ENCODE data around the gene LRRC8B.

The LRRC8B gene

DNA sequence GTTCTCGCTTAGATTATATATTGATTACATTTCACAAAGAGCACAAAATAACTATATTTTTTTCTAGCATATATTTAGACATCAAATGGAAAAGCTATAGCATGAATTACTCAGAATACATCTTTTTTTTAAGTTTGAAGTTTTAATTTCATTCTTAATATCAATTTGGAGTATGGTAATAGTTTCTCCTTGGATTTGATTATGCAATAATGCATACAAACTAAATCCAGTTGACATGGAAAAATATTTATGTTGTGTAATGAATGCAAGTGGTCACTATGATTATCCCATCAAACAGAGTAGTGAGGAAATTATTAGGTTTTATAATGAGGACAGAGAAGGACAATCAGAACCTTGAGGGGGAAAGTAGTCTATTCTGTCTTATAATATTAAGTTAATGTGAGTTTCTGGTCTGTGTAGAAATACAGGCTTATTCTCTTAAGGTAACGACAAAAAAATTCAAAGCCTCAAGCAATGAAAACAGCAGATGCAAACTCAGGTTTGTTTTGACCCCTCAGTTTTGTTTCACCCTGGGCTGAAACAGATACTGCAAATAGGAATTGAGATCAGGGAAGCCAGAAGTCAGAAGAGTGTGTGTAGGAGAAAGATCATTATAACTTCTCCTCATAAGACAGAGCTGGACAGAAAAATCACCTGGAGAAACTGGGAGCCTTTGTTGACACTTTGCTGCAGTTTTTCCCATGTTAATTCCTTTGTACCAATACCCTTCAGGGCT, 23.7 kb downstream of the LRRC8B start:
- no peak for DNase-seq

DNA sequence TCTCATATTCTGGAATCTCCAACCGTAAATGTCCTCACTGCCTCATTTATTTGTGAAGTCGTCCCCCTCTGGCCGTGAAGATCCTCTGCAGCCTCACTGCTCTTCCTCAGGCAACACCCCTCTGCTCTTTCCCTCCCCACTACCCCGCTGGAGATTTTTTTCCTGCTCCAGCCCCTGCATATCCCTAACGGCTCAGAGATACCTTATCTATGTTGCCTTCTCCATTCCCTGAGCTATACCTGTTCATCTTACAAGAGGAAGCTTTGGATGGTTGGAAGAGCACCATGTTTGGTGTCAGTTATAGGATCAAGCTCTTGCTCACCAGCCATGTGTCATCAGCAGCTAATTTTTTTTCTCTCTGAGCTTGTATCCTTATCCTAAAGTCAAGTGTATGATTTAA, 26.4 kb downstream of the LRRC8B start:
- DNase-seq, result no peak

DNA sequence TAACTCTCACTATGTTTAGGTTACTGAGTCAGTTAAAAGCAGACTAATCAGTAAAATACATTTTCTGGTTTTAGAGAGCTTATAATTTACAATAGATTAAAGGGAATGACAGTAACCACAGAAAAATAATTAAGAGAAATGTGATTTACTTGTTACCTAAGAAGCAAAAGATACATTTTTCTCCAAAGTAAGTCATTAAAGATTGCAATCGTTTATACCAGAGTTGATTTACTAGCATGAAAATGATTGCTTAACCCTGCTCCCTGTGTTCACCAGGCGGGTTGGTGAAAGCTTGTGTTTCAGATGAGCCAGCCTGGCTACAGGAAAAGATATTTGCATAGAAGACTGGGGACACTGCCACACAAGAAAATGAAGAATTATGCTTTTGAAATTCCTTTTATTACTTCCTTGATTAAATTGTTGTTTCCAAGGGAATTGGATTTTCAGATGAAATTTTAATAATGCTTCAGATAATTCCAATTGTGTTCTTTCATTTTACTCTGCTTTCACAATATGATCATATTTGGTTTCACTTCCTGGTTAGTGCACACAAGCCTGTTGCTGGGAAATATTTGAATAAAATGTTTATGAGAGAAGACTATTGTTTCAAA, 27.9 kb downstream of the LRRC8B start:
- no peak for DNase-seq

DNA sequence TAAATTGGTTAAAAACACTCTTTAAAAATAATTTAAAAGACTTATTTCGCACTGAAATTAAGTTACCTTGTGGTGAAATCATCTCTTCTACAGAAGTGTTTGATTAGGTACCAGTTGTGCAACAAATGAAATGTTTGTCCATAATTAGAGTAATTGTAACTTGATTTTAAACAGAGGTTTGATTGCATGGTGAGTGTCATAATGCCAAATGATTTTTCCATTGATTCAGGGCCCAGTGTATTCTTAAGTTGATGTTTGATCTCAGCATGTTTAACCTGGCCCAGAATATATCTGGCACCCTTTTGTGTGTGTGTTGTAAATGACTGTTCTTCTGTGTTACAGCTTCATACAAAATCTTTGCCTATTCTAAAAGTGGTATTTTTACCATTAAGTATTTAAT, 28.5 kb downstream of the LRRC8B start:
- no peak for DNase-seq

- DNase-seq, result no peak
These were observed 30.9 kb downstream of the LRRC8B start for GRCh38 chr1:89555550-89555949.

GRCh38 chr1:89556726-89557444, 32.3 kb downstream of the LRRC8B start:
- no peak for DNase-seq

GRCh38 chr1:89557445-89557825, 32.8 kb downstream of the LRRC8B start:
- no peak for DNase-seq

DNA sequence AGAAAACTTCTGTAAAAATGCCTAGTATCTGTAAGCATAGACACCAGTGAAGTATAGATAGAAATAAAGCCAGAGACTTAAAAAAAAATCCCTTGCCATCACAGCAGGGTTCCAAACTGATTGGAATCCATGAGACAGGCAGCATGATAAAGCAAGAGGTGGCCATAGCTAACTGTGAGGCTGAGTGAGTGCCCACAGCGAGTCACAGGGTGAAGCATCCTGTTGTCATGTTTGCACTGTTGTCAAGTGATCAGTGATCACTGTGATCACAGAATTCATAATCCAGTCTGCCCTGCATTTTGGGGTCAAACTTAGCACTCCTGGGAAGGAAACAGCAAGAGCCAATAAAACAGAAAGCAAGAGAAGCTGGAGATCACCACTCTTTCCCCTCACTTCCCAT, 33.3 kb downstream of the LRRC8B start:
- DNase-seq, result no peak

DNA sequence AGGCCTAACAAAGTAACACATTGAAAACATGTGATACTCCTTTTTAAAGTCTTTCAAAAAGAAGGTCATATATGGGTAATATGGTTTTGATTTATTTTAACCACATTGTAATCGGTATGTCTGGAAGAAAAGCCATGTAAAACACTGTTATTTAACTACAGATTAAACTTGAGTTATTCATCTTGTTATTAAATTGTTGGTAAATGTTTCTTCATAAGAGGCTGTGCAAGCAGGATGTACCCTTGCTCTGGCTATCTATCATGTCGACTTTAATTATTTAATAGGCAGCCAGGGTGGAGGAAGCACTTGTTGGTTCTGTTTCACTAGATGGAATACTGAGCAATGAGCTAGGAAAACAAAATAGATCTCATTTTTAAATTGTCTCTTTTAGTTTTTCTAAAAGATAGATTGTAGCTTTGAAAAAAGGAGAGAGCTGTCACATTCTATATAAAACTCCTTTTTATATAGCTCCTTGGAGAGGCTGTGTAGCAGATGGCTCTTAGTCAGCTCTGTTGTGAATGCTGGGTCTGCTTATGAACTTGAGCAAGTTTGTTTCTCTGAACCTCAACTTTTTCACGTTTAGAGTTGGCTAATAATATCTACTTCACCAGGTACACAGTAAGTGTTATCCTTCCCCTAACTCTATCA, 39.5 kb downstream of the LRRC8B start:
- DNase-seq, result no peak

DNA sequence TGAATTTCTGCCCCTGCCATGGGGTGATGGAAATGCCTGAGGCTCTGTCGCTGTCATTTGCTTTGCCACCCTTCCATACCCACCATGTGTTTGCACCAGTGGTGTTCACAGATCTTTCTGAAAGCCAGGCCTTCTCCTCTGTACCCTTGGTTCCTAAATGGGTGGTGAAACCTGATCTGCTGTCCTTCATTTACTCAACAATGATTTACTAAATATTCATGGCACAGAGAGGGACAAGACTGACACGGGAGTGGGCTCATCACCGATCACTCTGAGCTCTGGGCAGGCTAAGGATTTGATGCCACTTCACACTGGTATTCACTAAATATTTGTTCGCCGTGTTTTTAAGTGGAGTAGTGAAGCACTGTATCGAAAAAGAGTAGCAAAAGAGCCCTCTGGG, 40.9 kb downstream of the LRRC8B start:
- DNase-seq, result no peak

DNA sequence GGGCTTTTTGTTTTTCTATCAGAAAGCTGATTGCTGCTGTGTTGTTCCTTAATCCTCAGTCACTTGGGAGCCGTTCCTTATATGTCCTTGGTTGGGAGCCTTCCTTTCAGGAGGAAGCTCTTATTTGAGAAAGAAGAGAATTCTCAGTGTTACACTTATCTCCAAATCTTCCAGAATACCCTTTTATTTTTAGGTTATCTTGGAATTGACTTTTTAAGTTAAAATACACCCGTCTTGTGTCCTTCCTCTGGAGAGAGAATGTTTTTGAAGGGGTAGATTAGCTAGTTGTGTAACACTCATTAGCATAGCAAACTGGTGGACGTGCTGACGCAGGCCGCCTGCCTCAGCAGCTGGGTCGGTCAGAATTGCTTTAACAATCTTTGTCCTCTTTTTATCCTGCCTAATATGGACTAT, 42.1 kb downstream of the LRRC8B start:
- DNase-seq, result no peak

GRCh38 chr1:89567797-89568196, 43.2 kb downstream of the LRRC8B start:
- DNase-seq, result no peak

- DNase-seq, result no peak
These were observed 48.8 kb downstream of the LRRC8B start for GRCh38 chr1:89573410-89573809.

GRCh38 chr1:89574621-89575020, 50.0 kb downstream of the LRRC8B start:
- DNase-seq, result no peak

- DNase-seq, result no peak
These were observed 50.6 kb downstream of the LRRC8B start for GRCh38 chr1:89575207-89575606.

GRCh38 chr1:89576013-89576412, 51.4 kb downstream of the LRRC8B start:
- DNase-seq, result no peak

DNA sequence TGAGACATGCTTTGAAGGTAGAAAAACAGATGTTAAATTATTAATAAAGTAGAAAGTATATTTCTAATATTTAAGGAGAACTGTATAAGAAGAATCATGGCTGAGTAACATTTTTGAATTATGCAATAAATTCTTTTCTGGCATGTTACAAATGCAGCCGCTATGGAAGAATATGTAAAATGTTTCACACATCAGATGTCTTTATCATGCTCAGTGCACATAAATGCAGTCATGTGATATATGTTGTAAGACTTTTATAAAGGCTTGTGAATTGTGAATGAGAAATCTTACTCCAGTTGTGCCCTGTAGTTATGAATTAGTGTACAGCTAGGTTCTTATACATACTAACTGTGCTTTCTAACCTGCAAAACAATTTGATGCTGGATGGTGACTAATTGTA, 53.5 kb downstream of the LRRC8B start:
- no peak for DNase-seq

GRCh38 chr1:89578946-89579684, 54.5 kb downstream of the LRRC8B start:
- no peak for DNase-seq

GRCh38 chr1:89580036-89580435, 55.4 kb downstream of the LRRC8B start:
- DNase-seq, result no peak

DNA sequence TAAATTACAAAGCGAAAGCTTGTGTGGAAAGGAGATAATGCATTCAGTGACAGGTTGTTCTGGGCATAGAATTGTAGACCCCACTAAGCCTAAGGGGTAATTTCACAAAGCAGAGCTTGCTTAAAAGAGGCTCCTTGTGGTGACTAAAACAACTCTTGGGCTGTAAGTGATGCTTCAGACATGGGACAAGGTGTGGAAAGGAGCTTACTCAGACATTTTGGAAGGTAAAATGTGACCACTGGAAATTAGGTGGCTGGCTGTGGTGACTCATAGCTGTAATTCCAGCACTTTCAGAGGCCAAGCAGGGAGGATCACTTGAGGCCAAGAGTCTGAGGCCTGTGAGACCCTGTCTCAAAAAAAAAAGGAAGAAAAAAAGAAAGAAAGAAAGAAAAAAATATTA, 57.2 kb downstream of the LRRC8B start:
- no peak for DNase-seq

DNA sequence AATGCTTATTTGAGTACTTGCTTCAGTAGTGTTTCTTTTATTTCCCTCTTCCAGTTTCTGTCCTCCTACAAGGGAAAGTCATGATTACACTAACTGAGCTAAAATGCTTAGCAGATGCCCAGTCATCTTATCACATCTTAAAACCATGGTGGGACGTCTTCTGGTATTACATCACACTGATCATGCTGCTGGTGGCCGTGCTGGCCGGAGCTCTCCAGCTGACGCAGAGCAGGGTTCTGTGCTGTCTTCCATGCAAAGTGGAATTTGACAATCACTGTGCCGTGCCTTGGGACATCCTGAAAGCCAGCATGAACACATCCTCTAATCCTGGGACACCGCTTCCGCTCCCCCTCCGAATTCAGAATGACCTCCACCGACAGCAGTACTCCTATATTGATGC, 57.9 kb downstream of the LRRC8B start:
- no peak for DNase-seq

DNA sequence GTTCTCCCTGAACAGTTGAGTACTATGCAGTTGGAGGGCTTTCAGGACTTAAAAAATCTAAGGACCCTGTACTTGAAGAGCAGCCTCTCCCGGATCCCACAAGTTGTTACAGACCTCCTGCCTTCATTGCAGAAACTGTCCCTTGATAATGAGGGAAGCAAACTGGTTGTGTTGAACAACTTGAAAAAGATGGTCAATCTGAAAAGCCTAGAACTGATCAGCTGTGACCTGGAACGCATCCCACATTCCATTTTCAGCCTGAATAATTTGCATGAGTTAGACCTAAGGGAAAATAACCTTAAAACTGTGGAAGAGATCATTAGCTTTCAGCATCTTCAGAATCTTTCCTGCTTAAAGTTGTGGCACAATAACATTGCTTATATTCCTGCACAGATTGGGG, 59.6 kb downstream of the LRRC8B start:
- DNase-seq, result no peak

DNA sequence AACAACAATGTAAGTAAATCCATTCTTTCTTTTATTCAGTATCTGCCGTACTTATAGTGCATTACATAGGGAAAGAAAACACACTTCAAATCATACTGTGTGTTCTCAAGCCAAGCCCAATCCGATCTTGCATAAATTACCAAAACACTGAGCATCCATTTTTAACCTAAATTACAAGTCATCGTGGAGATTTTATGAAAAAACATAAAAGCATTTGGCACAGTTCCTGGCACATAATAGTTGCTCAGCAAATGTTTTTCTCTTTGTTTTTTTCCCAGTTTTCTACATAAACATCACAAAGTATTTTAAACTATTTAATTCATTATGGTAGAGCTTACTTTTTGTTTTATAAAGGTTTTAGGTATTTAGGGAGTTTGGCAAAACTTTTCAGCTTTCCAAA, 60.2 kb downstream of the LRRC8B start:
- no peak for DNase-seq

All from stimulated activated CD4-positive, alpha-beta T cell treated with anti-CD3 and anti-CD28 coated beads, Interleukin-2, amount 100 ng/mL, for 48 hours (primary cell).